Embryonic facial prominence (tissue), 1 donor: ENCODE measurements around the gene IDH3A.

Source experiments
- DNase-seq: peaks from one replicate; pipeline ENCODE4 v3.0.0-alpha.2; 2016; ENCODE audit errors: extremely low spot score

Gene IDH3A

DNA sequence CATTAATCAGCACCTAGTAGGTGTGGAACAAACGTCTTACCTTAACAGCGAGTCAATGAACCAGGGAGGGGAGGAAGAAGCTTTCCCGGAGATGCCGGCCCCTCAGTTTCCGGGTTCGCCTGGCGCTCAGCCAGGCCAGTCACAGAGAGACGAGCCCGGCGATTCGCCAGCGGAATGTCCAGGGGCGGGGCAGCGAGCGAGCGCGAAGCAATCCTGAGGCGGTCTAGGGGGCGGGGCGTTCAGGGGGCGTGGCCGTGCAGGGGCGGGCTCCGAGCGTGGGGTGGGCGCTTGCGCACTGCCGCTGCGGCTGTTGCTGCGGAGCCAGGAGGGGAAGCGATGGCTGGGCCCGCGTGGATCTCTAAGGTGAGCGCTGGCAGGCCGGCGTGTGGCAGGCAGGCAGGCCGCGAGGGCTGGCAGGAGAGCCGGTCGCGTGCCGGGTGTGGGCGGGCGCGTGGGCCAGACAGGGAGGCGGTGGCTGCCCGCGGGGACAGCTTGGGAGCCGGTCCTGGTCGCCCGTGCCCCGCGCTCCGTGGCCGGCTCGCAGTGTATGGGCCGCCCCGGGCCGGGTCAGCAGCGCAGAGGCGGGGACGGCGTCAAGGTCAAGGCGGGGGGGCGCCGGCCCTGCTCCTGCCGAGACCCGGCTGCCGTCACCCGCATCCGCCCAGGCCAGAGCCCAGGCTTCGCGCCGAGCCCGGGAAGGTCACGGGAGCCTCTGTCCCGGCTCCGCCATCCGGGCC, at the start of gene IDH3A:
Gene IDH3A (plus strand): TSS at position 295 of the 737 bp plus-strand sequence. CDS start 42 bp downstream, at position 337.
- DNase-seq = peak; percentile 96

DNA sequence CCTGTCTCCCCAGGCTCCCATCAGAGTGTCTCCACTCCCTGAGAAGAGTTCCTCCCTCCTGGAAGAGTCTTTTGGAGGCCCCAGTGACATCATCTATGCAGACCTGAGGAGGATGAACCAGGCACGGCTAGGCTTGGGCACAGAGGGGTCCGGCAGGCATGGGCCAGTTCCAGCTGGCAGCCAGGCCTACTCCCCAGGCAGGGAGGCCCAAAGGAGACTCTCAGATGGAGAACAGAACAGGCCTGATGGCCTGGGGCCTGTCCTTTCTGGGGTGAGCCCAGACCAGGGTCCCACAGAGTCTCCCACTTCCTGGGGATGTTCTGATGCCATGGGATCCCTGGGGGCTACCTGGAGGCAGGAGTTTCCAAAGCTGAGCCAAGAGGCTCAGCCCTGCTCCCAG, 48.3 kb upstream of the IDH3A start:
- no peak for DNase-seq

DNA sequence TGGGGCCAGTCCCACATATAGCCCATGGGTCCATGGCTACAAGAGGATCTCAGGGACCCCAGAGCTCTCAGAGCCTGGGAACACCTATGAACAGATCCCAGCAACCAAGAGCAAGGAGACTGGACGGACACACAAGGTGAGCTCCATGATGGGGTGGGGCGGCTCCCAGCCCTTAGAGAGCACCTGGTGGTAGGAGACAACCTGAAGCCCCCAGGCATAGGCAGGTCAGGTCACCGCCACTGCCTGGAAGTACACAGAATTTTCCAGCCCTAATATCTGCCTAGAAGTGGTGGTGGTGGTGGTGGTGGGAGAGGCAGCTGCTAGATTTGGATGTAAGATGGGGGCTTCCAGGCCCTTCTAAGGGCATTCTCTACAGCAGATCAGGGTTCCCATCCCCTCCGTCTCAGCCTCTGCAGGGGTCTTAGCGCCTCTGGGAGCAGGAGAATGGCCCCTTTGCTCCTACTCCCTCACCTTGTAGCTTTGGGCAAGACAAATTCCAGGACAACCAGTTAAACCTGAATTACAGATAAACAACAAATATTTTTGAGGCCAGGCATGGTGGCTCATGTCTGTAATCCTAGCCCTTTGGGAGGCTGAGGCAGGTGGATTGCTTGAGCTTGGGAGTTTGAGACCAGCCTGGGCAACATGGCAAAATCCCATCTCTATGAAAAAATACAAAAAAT, 47.6 kb upstream of the IDH3A start:
- DNase-seq = no peak

DNA sequence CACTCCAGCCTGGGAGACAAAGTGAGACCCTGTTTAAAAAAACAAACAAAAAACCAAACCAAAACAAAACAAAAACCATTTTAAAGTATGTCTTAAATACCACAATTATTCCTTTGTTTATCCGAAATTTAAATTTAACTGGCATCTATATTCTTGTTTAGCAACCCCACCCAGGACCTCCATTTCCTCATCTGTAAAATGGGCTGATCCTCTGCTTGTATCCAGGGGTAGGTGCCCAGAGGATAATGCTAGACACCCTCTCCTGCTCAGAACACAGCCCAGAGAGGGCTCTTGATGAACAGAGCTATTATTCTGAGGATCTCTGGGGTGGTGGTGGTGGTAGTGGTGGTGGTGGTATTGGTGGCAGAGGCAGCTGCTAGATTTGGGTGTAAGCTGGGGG, 47.0 kb upstream of the IDH3A start:
- no peak for DNase-seq

DNA sequence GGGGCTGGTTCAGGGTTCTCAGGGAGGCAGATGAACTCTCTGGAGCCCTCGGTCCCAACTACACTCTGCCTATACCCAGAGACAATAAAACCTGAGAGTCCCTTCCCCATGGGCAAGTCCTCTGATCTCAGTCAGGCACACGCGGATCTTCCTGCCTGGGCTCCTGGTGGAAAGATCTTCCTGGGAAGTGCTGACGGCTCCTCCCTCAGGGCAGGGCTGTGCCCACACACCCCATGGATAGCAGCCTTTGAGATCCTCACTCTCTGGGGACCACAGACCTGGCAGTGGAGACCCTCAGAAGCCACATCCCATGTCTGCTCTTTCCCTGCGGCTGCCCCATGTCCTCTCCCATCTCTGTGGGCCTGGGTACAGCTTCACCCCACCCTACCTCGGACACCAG, 46.4 kb upstream of the IDH3A start:
- no peak for DNase-seq

DNA sequence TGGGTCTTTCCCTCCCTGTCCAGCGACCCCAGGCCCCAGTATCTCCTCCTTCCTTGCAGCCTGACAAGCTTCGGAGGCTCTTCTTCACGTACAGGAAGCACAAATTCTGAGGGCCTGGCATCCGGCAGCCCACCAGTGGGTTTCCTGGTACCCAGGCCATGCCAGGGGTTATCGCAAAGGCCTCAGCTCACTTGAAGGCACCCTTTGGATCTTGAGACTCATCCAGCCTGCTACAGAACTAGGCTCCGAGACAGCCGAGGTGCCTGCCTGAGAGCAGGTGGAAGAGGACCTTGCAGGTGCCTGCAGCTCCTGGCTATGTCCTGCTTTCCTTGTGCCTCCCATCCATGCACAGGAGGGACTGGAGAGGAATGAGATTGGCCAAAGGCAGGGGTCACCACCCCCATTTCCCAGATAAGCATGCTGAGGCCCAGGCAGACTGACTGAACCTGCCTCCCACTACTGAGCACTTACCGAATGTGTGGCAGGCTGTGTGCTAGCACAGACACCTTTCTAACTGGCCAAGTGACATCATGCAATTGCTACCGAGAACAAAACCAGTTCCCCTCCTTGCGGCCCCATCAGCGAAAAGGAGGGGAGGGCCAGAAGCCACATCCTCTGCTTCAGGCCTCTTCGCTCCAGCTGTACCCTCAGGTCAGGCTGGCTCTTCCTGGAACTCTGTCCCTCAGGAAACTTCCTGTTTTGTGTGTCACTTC, 45.6 kb upstream of the IDH3A start:
- no peak for DNase-seq

DNA sequence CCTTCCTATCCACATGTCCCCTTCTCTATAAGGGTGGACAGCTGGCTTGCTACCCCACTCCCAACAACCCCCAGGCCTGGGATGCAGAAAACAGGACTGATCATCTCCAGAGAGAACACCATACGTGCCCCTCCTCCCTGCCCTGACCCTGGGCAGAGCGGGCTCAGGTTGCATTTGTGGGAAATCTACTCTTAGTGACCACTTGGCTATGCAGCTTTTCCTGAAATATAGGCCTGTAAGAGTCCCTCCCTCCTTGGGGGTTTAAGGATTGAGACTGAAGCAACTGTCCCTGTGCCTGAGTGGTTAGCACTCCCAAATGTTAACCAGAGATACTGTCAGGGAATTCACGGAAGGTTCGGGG, 45.1 kb upstream of the IDH3A start:
- no peak for DNase-seq

DNA sequence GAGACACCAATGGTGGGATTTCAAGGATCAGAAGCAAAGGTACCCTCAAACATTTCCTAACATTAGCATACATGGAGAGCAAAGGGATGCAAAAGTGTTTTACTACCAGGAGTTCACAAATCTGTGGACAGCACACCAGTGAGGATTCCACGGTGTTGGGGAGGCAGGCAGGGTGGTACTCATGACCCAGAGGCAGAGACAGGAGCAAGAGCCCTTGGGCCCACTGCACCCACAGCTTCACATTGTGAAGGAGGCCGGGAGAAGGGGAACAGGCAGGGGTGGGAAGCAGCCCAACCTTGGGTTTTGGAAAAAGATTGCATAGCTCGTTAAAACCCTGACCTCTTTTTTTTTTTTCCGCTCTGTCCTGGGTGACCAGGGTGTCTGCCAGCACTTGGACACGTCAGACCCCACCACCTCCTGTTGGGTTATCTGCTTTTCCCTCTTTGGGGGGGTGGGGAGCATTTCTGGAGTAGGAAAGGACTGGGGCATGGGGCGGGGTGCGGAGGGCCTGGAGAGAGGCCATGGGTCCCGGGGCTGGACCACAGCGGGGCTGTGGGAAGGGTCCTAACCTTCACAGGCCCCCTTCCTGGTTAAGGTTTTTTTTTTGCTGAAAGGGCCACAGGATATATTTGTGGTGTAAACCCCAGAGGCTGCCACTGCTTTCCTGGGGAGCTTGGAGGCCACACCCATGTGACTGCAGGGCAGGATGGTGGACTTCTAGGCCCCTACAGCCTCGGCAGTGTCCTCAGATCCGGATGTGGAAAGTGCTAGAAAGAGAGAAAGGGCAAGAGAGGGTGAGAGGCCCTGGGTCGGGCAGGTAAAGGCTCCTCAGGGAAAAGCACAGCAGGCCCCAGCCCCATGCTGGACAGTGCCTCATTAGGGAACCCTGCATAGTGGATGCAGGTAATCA, 44.3 kb upstream of the IDH3A start:
- no peak for DNase-seq

DNA sequence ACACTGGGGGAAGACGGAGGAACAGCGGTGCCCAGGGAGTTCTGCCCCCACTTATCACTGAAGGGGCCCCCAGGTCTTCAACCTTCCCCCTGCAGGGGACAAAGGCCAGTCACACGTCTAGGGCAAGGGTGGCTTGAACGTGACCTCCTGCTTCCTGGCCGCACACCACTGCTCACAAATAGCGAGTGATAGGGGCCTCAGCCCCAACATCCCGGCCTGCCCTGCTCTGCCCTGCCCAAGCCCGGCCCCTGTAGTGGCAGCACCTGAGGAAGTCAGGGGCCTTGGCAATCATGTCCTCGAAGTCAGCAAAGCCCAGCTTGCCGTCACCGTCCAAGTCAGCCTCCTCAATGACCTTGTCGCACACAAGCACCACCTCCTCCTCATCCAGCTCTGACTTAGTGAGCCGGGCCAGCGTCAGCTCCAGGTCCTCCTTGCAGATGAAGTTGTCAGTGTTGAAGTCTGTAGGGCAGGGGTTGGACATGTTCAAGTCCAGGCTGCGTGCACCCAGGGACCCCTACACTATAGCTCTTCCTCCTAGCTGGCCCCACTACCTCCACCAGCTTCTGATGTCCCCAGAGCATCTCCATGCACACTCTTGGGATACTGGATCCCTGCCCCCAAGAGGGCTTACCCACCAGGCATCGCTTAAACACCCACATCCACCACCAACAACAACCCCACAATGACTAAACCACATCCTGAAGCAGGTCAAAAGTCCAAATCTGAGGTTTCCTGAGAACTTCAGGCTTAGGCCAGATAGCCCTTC, 43.5 kb upstream of the IDH3A start:
- no peak for DNase-seq

DNA sequence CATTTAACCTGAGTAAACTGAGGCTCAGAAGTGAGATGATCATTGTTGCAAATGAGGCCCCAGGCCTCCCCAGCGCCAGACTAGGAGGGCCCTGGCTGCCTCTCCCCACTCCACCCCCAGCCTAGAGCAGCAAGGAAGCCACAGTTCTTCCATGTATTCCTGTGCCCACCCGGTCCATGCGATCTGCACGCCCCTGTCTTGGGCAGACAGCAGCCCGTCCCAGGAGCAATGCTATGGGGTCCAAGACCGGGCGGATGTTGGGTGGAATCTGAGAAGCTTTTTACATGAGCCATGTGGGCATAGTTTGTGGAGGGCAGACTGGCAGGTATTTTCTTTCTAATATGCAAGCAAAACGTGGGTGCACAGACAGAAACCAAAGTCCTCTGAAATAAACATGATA, 41.7 kb upstream of the IDH3A start:
- no peak for DNase-seq

DNA sequence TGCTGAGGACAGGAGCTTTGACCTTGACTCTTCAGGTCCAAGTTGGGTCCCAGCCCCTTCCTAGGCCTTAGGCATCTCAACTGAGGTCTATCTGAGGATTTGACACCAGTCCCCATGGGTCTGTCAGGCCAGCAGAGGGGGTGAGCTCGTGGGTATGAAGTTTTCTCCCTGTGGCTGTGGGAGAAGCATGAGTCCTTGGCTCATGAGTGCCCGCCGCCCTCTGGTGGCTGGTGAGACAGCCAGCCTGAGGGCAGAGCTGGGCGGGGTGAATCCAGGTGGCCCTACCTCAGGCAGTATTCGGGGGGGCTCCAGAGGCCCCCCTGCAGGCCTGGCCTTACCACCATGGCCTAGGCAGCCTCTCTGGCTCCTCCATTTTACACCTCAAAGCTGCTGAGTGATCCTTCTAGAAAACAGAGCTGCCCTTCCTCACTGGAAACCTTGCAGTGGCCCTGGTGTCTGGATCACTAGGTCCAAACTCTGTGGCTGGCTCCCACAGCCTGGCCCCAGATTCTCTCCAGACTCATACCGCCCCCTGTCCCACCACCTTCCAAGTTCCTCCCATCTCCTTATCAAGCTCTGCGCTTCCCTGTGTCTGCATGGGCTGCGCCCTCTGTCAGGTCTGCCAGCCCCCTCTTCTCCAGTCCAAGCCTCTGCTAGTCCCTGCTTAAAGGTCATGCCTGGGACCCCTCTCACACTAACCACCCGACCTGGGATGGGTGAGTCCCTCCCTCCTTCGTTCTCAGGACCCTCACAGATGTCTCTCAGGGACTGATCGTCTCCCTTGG, 40.7 kb upstream of the IDH3A start:
- no peak for DNase-seq

DNA sequence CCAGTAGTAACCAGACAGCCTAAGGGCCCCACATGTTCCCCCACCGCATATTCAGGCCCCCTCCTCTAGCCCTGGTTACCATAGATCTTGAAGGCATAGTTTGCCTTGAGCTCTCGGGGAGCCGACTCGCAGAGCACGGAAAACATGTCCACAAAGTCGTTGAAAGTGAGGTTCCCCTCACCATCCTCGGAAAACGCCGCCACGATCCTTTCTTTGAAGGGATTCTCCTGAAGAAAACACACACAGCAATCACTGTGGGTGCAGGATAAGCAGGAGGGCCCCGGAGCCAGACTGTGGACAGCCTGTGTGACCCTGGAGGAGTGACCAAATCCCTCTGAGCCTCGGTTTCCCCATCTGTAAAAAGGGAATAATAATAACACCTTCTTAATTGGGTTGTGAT, 40.0 kb upstream of the IDH3A start:
- DNase-seq = no peak

DNA sequence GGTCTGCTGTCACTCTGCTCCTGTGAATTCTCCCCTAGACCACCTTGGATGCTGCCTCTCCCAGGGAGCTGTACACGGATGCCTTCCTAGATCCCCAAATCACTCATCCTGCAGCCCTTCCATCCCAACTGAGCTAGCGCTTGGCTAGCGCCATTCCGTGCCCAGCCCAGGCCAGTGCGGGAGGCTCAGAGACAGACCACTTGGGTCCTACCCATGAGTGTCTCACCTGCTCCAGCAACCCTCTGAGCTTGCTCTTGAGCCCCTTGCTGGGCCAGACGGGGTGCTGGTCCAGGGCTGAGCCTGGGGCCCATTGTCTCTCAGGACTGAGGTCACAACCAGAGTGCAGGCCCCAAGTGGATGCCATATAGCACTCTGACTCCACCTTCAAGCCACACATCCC, 39.1 kb upstream of the IDH3A start:
- no peak for DNase-seq

DNA sequence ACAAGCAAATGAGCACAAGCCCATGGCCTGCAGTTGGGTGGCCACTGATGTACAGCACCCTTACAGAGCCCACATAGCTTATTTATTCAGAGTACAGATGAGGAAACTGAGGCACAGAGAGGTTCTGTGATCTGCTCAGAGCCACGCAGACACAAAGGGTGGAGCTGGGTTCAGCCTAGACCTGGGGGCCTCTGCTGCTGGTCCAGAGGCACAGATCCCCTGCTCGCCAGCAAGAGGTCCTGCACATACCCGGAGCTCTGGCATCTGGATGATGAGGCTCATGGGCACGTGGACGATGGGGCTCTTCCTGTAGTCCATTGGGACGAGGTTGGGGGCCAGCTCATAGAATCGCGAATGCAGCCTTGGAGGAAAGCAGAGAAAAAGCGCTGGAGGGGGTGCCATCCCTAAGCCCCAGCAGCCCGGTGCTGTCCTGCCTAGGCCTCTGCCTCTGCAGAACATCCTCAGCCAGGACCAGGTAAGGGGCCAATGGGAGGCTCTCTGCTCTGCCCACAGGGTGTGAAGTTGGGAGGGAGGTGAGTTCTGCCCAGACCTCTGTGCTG, 38.2 kb upstream of the IDH3A start:
- no peak for DNase-seq

DNA sequence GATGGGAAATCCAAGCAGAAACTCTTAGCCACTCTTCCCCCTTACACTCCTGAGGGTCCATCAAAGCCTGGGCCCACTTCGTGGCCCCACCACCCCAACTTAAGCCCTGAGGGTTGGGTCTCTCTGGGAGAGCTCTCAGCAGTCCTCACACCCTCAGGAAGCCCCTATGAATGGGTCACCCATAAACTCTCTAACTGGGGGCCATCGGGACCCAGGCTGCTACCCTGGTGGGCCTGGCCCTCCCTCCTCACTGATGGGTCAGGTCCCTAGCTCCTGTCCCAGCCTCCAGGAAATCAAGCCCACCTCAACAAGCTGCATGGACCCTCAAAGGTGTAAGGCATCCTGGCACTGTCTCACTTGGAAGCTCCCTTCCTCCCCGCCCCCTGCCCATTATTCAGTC, 37.4 kb upstream of the IDH3A start:
- DNase-seq = no peak

DNA sequence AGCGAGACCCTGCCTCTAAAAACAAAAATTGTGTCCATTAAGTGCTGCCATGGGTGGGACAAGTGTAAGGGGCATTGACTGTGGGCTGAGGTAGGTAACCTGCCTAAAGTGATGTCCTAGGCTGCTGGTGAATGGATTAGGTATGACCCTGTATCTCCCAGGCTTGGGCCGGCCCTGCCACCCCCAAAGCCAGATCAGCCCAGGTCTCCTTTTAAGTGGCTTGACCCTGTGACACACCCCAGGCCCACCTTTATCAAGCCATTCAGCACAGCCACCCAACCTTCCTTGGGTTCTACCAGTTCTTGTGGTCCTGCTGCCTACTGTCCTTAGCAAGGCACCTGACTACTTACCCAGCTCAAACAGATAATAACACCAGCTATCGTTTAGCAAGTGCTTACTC, 36.6 kb upstream of the IDH3A start:
- DNase-seq = no peak

DNA sequence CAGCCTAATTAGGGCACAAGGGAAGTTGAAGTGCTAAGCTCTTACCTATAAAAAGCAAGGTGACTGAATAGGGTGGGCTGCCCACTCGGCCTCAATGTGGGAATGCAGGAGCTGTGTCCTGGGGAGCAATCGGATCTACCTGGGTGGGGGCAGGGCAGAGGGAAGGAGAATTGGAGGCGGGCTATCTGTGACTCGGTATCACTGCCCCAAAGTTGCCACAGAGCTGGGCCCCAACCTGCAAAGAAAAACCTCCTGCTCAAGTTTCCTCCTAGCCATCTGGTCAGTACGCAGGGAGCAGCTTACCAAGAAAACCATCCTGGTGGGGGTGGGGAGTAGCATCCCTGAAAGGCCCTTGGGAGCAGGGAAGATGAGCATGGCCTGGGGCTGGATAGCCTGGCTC, 28.6 kb upstream of the IDH3A start:
- no peak for DNase-seq

DNA sequence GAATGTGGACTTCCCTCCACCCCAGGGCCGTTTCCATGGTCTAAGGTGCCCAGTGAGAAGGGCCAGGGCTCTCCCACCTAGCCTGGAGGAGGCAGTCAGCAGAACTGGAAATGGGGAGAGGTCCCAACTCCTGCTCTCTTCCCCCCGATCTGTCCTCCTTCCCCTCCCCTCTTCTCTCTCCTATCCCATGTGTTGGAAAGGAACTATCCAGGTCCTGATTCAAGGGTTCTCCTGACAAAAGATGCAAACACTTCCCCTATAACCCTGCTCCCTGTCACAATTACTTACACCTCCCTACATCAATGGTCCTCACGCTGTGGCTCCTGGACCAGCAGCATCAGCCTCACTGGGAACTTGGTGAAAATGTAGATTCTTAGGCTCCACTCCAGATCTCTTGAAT, 23.9 kb upstream of the IDH3A start:
- no peak for DNase-seq

DNA sequence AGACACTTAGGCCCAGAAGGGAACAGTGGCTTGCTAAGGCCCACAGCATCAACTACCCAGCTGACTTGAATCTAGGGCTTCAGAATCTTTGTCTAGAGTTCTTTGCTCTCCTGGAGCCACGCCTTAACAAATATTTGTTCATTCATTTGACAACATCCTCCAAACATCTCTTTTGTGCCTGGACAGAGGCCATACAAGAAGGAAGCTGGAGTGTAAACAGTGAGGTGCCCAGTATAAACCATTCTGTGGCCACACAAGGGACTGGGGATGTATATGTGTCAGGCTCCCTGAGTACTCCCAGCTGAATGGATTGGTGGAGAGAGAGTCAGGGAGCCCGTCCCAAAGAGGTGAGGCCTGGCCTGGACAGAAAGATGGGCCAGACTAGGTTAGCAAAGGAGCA, 21.3 kb upstream of the IDH3A start:
- no peak for DNase-seq

DNA sequence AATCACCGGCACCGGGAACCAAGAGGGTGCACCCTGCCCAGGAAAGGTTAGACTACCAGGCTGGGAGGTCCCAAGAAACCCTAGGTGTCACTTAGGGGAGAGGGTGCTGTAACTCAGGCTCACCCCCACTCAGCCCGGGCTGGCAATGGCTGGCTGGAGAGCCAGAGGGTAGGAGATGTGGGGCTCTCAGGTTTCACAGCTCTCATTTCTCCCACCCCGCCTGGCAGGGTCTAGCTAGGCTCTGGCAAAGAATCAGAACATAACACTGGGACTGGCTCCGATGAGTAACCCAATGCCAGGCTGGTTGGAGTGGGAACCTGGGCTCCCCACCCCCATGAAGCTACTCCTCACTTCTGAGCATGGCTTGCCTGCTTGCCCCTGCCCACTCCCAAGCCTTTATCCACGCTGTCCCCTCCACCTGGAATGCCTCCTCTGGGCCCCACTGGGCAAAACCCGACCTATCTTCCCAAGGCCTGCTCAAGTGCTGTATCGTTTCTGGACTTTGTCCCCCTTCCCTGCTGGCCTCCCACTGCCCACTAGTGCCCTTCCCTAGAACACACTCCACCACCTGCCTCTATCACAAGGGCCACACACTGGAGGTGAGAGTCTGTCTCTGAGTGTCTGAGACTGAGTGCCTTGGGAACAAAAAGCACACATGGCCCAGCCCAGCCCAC, 19.9 kb upstream of the IDH3A start:
- DNase-seq = no peak
